HG02798 (cell line): Measurements from ENCODE around the gene GPS1.

ENCODE experiments used
- ATAC-seq: cut with Tn5 transposase; IDR thresholded peaks from one replicate; pipeline ENCODE4 v1.9.1; 2021; ENCODE audit warnings: mild to moderate bottlenecking; ENCODE audit not compliant: unreplicated experiment, poor library complexity

The GPS1 gene

DNA sequence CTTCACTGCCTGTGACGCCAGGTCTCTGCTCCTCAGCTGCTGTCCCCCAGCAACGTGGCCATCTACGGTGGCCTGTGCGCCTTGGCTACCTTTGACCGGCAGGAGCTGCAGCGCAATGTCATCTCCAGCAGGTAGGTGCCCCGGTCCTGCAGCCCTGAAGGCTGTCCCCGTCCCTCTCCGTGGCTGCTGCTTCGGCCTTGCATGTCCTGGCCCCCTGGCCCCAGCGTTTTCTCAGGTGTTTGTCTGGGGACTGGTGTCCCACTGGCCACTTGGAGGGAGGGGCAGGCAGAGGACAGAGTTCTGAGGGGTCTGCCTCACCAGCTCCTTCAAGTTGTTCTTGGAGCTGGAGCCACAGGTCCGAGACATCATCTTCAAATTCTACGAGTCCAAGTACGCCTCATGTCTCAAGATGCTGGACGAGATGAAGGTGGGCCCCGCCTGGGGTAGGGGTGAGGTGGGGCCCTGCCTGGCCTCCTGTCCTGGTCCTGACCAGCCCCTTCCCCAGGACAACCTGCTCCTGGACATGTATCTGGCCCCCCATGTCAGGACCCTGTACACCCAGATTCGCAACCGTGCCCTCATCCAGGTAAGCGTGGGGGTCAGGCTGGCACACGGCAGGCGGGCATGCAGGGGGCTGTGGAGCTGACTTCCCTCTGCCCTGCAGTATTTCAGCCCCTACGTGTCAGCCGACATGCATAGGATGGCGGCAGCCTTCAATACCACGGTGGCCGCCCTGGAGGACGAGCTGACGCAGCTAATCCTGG, 4.4 kb downstream of the GPS1 start:
- ATAC-seq, result no peak

DNA sequence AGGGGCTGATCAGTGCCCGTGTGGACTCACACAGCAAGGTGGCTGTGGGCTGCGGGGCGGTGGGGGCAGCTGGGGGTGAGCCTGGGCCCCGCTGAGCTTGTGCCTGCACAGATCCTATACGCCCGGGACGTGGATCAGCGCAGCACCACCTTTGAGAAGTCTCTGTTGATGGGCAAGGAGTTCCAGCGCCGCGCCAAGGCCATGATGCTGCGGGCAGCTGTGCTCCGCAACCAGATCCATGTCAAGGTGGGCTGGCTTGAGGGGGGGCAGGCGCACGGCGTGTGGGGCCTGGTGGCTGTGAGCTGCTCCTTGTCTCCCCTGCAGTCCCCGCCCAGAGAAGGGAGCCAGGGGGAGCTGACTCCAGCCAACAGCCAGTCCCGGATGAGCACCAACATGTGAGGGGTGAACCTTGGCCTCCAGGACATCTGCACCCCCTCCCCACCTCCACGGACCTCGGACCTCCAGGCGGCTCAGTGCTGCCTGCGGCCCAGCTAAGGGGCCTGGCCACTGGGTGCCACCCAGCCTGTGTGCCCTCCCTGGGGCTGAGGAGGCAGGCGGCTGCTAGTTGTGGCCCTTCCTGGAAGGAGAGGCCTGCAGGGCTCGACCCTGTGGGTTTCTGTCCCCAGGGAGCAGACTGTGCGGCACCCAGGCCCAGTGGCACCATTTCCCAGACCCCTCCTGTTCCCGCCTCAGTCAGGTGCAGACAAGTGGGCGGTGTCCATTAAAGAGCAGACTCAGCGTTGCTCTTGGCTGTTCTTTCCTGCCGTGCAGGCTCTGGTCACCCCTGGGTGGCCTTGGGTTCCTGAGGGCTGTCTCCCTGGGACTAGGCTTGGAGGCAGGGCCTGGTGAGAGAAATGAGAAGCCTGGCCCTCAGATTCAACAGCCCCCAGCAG, 5.3 kb downstream of the GPS1 start:
- ATAC-seq, result no peak

- no peak for ATAC-seq
Measured at GRCh38 chr17:82058230-82058854, 6.6 kb downstream of the GPS1 start.

DNA sequence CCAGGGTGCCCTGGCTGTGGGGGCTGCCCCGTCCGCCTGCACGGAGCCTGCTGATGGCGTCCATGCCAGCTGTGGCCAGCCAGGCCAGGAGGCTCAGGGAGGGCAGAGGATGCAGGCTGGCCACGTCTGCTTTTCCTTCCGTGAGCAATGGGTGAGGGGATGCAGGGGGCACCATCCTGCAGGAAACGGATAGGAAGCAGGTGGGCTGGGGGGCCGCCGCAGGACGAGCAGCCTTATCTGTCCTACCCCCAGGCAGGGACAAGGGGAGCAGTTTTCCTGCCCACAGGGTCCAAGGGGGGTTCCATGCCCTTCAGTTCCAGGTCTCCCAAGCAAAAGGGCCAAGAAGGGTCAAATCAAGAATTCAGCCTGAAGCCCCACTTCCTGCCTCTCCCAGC, 7.2 kb downstream of the GPS1 start:
- ATAC-seq, result no peak

- no peak for ATAC-seq
Measured at GRCh38 chr17:82059272-82060000, 7.7 kb downstream of the GPS1 start.

DNA sequence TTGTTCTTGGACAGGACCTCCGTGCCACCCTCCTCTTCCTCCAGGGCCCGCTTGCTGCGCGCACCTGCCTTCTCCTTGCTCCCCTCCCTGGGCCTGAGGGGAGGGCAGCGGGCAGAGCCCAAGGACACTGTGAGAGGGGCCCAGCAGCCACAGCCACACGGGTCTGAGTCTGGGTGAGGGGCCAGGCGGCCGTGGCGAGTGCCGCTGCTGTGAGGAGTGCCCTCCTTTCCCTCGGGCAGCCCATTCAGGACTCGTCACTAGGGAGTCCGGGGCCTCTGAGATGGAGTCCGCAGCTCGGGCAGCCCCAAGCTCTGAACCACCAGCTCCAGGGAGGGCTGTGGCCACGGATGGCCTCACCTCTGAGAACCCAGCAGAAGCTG, 8.3 kb downstream of the GPS1 start:
- ATAC-seq, result no peak

- ATAC-seq, result no peak
Measured at GRCh38 chr17:82060614-82061013, 8.9 kb downstream of the GPS1 start.

- ATAC-seq, result no peak
Measured at GRCh38 chr17:82061047-82061925, 9.6 kb downstream of the GPS1 start.

DNA sequence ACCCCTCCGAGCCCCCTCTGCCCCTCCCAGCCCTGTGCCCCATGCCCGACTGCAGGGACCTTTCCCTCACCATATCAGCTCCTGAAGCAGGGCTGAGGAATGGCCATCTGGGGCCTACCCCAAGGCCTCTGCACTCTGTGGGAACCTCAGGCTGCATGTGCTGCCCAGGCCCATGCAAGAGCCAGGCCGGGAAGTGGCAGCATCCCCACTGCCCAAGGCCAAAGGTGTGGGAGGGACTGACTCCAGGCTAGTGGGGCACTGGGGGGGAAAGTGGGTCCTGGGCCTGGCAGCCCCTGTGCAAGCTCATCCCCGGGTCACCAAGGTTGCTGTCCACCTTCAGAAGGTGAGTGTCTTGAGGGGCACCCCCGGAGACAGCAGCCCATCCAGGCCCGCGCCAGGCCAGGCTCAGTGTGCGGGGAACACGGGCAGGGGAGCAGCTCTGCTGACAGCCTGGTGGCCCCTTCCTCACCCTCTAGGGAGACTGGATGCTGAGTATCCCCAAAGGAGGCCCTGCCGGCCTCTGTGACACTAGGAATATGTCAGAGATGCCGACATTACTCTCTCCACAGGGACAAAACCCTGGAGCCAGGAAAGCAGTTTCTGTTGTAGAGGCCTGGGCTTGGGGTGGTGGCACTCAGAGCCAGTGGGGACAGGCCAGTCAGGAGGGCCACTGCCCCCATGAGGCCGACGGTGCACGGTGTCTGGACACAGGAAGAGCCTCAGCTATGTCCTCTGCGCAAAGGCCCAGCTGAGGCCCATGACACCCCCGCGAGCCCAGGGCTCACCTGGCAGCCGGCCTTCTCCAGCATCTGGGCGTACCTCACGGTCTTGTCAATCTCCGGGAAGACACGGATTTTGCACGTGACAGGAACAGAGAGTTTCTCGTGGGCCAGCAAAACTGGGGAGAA, 10.6 kb downstream of the GPS1 start:
- no peak for ATAC-seq

- ATAC-seq, result no peak
Measured at GRCh38 chr17:82062984-82063368, 11.3 kb downstream of the GPS1 start.

DNA sequence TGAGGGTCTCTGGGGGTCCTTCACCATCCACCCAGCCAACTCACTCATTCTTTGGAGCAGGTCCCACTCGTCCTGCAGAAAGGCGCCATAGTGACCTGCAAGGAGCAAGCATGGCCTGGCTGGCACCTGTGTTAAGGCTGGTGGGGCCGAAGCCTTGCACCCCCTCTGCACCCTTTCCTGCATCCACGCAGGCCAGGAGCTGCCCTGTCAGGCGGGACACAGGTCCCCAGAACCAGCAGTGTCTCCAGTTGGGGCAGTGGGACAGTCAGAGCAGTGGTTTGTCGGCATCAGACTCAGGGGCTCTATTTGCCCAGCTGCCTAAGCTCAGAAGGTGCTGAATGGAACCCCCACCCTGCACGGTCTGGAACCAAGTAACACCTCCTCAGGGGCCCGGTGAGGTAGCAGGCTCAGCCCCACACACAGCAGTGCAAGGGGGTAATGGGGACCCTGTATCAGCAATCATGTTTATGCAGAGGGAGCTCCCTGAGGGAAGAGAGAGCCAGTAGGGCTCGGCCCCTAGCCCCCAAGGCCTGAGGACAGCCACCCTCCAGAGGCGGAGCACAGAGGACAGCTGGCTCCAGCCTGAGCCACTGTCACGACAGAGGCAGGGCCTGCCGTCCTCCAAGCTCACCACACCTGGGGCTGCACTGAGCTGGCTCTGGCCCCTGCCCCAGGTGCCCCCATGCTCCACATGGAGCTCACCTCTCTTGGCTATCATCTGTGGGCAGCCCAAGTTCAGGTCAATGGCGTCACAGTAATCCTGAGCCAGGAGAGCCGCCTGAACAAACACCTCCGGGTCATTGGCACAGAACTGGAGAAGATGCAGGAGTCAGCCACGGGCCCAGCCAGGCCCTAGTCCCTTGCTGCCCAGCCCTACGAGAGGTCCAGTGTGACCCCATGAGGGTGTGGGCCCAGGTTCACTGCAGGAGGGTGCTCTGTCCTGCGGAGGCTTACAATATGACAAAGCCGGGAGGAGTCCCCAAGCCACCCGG, 12.0 kb downstream of the GPS1 start:
- ATAC-seq, result no peak

GRCh38 chr17:82064433-82065192, 12.9 kb downstream of the GPS1 start:
- ATAC-seq, result no peak

DNA sequence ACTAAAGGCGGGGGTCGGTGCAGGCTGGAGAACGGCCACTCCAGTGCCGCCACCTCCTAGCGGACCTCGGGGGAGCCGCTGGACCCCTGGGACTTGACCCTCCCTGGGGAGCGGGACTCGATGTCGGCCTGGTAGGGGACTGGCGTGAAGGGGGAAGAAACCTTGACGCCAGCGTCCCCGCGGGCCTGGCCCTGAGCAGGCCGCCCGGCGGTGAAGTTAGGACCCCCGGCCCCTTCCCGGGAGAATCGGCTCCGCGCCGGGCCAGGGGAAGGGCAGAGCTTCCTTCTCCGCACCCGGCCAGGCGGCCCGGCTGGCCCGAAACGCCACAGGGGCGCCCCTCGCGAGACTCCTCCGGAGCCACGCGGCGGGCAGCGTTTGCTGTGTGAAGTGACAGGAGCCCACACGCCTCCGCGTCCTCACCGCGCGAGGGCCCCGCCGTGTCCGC, 13.5 kb downstream of the GPS1 start:
- ATAC-seq, result peak; percentile 45

DNA sequence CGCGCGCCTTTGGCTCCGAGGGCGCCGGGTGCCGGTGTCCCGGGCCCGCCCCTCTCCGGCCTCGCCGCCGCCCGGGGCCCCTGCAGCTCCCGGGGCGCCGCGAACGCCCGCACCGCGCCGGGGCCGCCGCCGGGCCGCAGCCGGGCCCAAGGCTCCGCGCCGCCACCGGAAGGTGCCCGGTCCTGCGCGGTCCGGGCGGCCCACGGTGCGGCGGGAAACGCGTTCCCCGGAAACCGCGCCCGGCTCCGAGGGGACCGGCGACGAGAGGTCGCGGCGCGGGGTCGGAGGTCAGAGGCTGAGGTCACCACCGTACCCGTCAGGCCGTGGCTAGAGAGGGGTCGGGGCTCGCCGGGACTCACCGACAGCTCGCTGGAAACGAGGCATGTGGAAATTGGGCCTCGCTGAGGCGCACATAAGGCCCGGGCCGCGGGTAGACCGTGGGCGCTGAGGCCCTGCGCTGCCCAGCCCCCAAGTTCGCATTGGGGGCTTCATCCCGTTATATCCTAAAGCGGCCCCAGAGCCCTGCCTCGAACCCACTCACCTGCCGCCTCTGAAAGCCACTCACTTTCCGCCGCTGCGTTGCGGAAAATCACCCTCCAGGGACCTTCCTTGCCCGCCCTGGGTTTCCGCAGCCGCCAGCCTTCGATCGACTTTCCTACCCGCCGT, 14.1 kb downstream of the GPS1 start, which contains the start of gene DUS1L:
TSS of gene DUS1L (minus strand) at position 167 of the 666 bp plus-strand sequence. CDS start 745 bp downstream, outside the sequence.
- ATAC-seq, result peak; percentile 81

GRCh38 chr17:82070611-82071010, 18.9 kb downstream of the GPS1 start:
- no peak for ATAC-seq

GRCh38 chr17:82072827-82073226, 21.1 kb downstream of the GPS1 start:
- ATAC-seq, result no peak
